HEK293 (cell line): ENCODE data around the gene KIF18A.
"Not testable (repeated sequence)": the region's sequence is repeated elsewhere in the genome, so short reads cannot be mapped to it uniquely, and the experiment has no call there.

Experiments used
- CTCF ChIA-PET: fragments of 350-600 bp; formaldehyde crosslinking; extraction: SDS; loops from one replicate; lab custom pipeline; 2021; ENCODE audit warnings: antibody characterized with exemption; lab: Yijun Ruan, JAX
- POLR2A ChIA-PET: fragments of 300-600 bp; formaldehyde crosslinking; extraction: SDS; loops from one replicate; lab custom pipeline; 2020; ENCODE audit warnings: antibody characterized with exemption, inconsistent platforms; lab: Yijun Ruan, JAX
- H3K27ac ChIP-seq: fragments of 200-500 bp; sonication (Bioruptor generic); 2 replicates; pipeline ENCODE4 v1.5.1; 2014; ENCODE audit warnings: low read depth, low read length, control low read depth, inconsistent platforms; ENCODE audit errors: extremely low read depth
- H3K36me3 ChIP-seq, 2 experiments: fragments of 200-500 bp in 1 of 2; sonication (Bioruptor generic) in 1 of 2; 1 replicate in 1 of 2; 2 replicates in 1 of 2; pipeline ENCODE4 v1.5.1; 2014 to 2017; ENCODE audit warnings: inconsistent platforms in 2 of 2, low read length in 2 of 2; ENCODE audit not compliant: control insufficient read depth in 2 of 2, insufficient read depth in 1 of 2
- H3K4me1 ChIP-seq: fragments of 200-500 bp; sonication (Bioruptor generic); 2 replicates; pipeline ENCODE4 v1.5.1; 2014; ENCODE audit warnings: mild to moderate bottlenecking, low read length, inconsistent platforms; ENCODE audit not compliant: control insufficient read depth, insufficient read depth
- H3K4me3 ChIP-seq: 2 replicates; pipeline ENCODE4 v1.5.1; 2011; ENCODE audit warnings: low read depth, mild to moderate bottlenecking, control low read depth, low read length, moderate library complexity
- H3K9me3 ChIP-seq: fragments of 200-500 bp; sonication (Bioruptor generic); 2 replicates; pipeline ENCODE4 v1.5.1; 2014; ENCODE audit warnings: low read depth, low read length, inconsistent platforms; ENCODE audit not compliant: control insufficient read depth, insufficient read depth
- GLIS1 ChIP-seq: fragments of 450-650 bp; formaldehyde crosslinking; IDR thresholded peaks from 2 replicates; pipeline ENCODE4 v1.5.1; 2016; ENCODE audit warnings: missing biosample characterization, missing genetic modification characterization
- KLF8 ChIP-seq: fragments of 450-650 bp; formaldehyde crosslinking; IDR thresholded peaks from 2 replicates; pipeline ENCODE4 v1.5.1; 2016; ENCODE audit warnings: missing biosample characterization, missing genetic modification characterization
- PRDM6 ChIP-seq: fragments of 450-650 bp; formaldehyde crosslinking; IDR thresholded peaks from 2 replicates; pipeline ENCODE4 v1.5.1; 2017; ENCODE audit warnings: missing biosample characterization, missing genetic modification characterization
- RBAK ChIP-seq: fragments of 450-650 bp; formaldehyde crosslinking; IDR thresholded peaks from 2 replicates; pipeline ENCODE4 v1.5.1; 2016; ENCODE audit warnings: missing biosample characterization, missing genetic modification characterization
- REPIN1 ChIP-seq: fragments of 450-650 bp; formaldehyde crosslinking; IDR thresholded peaks from 2 replicates; pipeline ENCODE4 v1.5.1; 2017; ENCODE audit warnings: missing biosample characterization, missing genetic modification characterization, low read depth
- SCRT2 ChIP-seq: fragments of 450-650 bp; formaldehyde crosslinking; IDR thresholded peaks from 2 replicates; pipeline ENCODE4 v1.5.1; 2016; ENCODE audit warnings: missing biosample characterization, missing genetic modification characterization
- SP7 ChIP-seq: fragments of 450-650 bp; formaldehyde crosslinking; IDR thresholded peaks from 2 replicates; pipeline ENCODE4 v1.5.1; 2016; ENCODE audit warnings: missing biosample characterization, missing genetic modification characterization
- ZBTB21 ChIP-seq: fragments of 450-650 bp; formaldehyde crosslinking; IDR thresholded peaks from 2 replicates; pipeline ENCODE4 v1.5.1; 2017; ENCODE audit warnings: missing biosample characterization, missing genetic modification characterization
- ZBTB48 ChIP-seq: fragments of 450-650 bp; formaldehyde crosslinking; IDR thresholded peaks from 2 replicates; pipeline ENCODE4 v1.5.1; 2016; ENCODE audit warnings: missing biosample characterization, missing genetic modification characterization
- ZNF16 ChIP-seq: fragments of 450-650 bp; formaldehyde crosslinking; IDR thresholded peaks from 2 replicates; pipeline ENCODE4 v1.5.1; 2016; ENCODE audit warnings: low read depth, missing biosample characterization, missing genetic modification characterization
- ZNF214 ChIP-seq: fragments of 450-650 bp; formaldehyde crosslinking; IDR thresholded peaks from 2 replicates; pipeline ENCODE4 v1.5.1; 2017; ENCODE audit warnings: missing biosample characterization, mild to moderate bottlenecking, missing genetic modification characterization, borderline replicate concordance
- ZNF280D ChIP-seq: fragments of 450-650 bp; formaldehyde crosslinking; IDR thresholded peaks from 2 replicates; pipeline ENCODE4 v1.5.1; 2016; ENCODE audit warnings: missing biosample characterization, missing genetic modification characterization
- ZNF37A ChIP-seq: fragments of 450-650 bp; IDR thresholded peaks from 2 replicates; pipeline ENCODE4 v1.5.1; 2018; ENCODE audit warnings: missing biosample characterization, missing genetic modification characterization
- ZNF398 ChIP-seq: fragments of 450-650 bp; formaldehyde crosslinking; IDR thresholded peaks from 2 replicates; pipeline ENCODE4 v1.5.1; 2017; ENCODE audit warnings: missing biosample characterization, missing genetic modification characterization
- ZNF473 ChIP-seq: fragments of 450-650 bp; formaldehyde crosslinking; IDR thresholded peaks from 2 replicates; pipeline ENCODE4 v1.5.1; 2017; ENCODE audit warnings: missing biosample characterization, missing genetic modification characterization
- ZNF48 ChIP-seq: fragments of 450-650 bp; formaldehyde crosslinking; IDR thresholded peaks from 2 replicates; pipeline ENCODE4 v1.5.1; 2016; ENCODE audit warnings: missing biosample characterization, missing genetic modification characterization
- ZNF529 ChIP-seq: fragments of 450-650 bp; formaldehyde crosslinking; IDR thresholded peaks from 2 replicates; pipeline ENCODE4 v1.5.1; 2017; ENCODE audit warnings: missing genetic modification characterization, missing biosample characterization; ENCODE audit not compliant: insufficient replicate concordance
- ZNF548 ChIP-seq: fragments of 450-650 bp; formaldehyde crosslinking; IDR thresholded peaks from 2 replicates; pipeline ENCODE4 v1.5.1; 2016; ENCODE audit warnings: missing biosample characterization, missing genetic modification characterization
- ZNF560 ChIP-seq: fragments of 450-650 bp; formaldehyde crosslinking; IDR thresholded peaks from 2 replicates; pipeline ENCODE4 v1.5.1; 2017; ENCODE audit warnings: missing biosample characterization, missing genetic modification characterization, borderline replicate concordance
- ZNF561 ChIP-seq: fragments of 450-650 bp; IDR thresholded peaks from 2 replicates; pipeline ENCODE4 v1.5.1; 2018; ENCODE audit warnings: missing biosample characterization, missing genetic modification characterization, borderline replicate concordance
- ZNF585B ChIP-seq: fragments of 450-650 bp; formaldehyde crosslinking; IDR thresholded peaks from 2 replicates; pipeline ENCODE4 v1.5.1; 2016; ENCODE audit warnings: missing biosample characterization, missing genetic modification characterization
- ZNF621 ChIP-seq: fragments of 450-650 bp; formaldehyde crosslinking; IDR thresholded peaks from 2 replicates; pipeline ENCODE4 v1.5.1; 2017; ENCODE audit warnings: missing biosample characterization, missing genetic modification characterization
- ZNF623 ChIP-seq: fragments of 450-650 bp; formaldehyde crosslinking; IDR thresholded peaks from 2 replicates; pipeline ENCODE4 v1.5.1; 2016; ENCODE audit warnings: missing biosample characterization, missing genetic modification characterization
- ZNF654 ChIP-seq: fragments of 450-650 bp; formaldehyde crosslinking; IDR thresholded peaks from 2 replicates; pipeline ENCODE4 v1.5.1; 2016; ENCODE audit warnings: low read depth, missing biosample characterization, missing genetic modification characterization
- ZSCAN18 ChIP-seq: fragments of 450-650 bp; formaldehyde crosslinking; IDR thresholded peaks from 2 replicates; pipeline ENCODE4 v1.5.1; 2016; ENCODE audit warnings: missing biosample characterization, missing genetic modification characterization
- ZSCAN30 ChIP-seq: fragments of 450-650 bp; IDR thresholded peaks from 2 replicates; pipeline ENCODE4 v1.5.1; 2018; ENCODE audit warnings: missing biosample characterization, mild to moderate bottlenecking, missing genetic modification characterization, moderate library complexity

The KIF18A gene

GRCh38 chr11:28104425-28104824, 3.5 kb downstream of the KIF18A start:
- no peak overlapping the region for H3K4me3 ChIP-seq
- no peaks in the 10 kb centered on the region for H3K4me1 ChIP-seq
- CTCF ChIA-PET = no interaction called here
- no peak for TF ChIP-seq ZNF16 (tag by site-specific recombination)
- TF ChIP-seq PRDM6 (tag by site-specific recombination) = peak; percentile 60
- peak; percentile 51 for TF ChIP-seq SP7 (tag by site-specific recombination)
- TF ChIP-seq SCRT2 (tag by site-specific recombination) = 0 out of 2 replicates have a peak, but pooled peaks have one; percentile 16
- no peak for TF ChIP-seq KLF8 (tag by site-specific recombination)
- TF ChIP-seq REPIN1 (tag by site-specific recombination) = no peak
- no peak overlapping the region for H3K27ac ChIP-seq
- POLR2A ChIA-PET = no interaction called here
- H3K9me3 ChIP-seq = no peaks in the 10 kb centered on the region
- H3K36me3 ChIP-seq = no peaks in the 10 kb centered on the region

- POLR2A ChIA-PET, H3K4me1 ChIP-seq, H3K4me3 ChIP-seq, H3K9me3 ChIP-seq, H3K27ac ChIP-seq, H3K36me3 ChIP-seq: not testable (repeated sequence)
- CTCF ChIA-PET = interaction anchor here (1.1 kb wide), 1 partner anchor 403 kb away, joined by 5 read pairs; no protein-coding TSS in a partner anchor
These were observed 5.7 kb downstream of the KIF18A start for GRCh38 chr11:28102300-28102699.

GRCh38 chr11:28100665-28101064, 7.3 kb downstream of the KIF18A start:
- no peak for TF ChIP-seq ZNF473 (tag by site-specific recombination)
- TF ChIP-seq ZNF37A = no peak
- TF ChIP-seq ZBTB48 (tag by site-specific recombination) = no peak
- TF ChIP-seq GLIS1 = no peak
- TF ChIP-seq ZNF621 (tag by site-specific recombination) = no peak
- TF ChIP-seq ZNF214 = no peak
- TF ChIP-seq ZSCAN30 (tag by site-specific recombination) = no peak
- TF ChIP-seq ZNF548 (tag by site-specific recombination) = no peak
- TF ChIP-seq RBAK (tag by site-specific recombination) = no peak
- no peak for TF ChIP-seq ZNF654
- TF ChIP-seq ZNF280D (tag by site-specific recombination) = no peak
- TF ChIP-seq ZNF560 (tag by site-specific recombination) = no peak
- TF ChIP-seq ZSCAN18 (tag by site-specific recombination) = no peak
- no peak for TF ChIP-seq ZNF623
- no peak for TF ChIP-seq ZNF585B (tag by site-specific recombination)
- TF ChIP-seq ZBTB21 (tag by site-specific recombination) = no peak
- no peak for TF ChIP-seq ZNF561 (tag by site-specific recombination)
- no peak for TF ChIP-seq ZNF529
- no peak for TF ChIP-seq ZNF48
- TF ChIP-seq ZNF398 (tag by site-specific recombination) = no peak
- TF ChIP-seq, all 188 proteins: peak for 0
- H3K9me3 ChIP-seq = no peaks in the 10 kb centered on the region
- H3K36me3 ChIP-seq = peaks cover 0 to 13% of the 10 kb centered on the region in 2 experiments; a peak in 2 of 3 replicates
- H3K27ac ChIP-seq = no peak overlapping the region
- POLR2A ChIA-PET = no interaction called here
- no peaks in the 10 kb centered on the region for H3K4me1 ChIP-seq
- H3K4me3 ChIP-seq = no peak overlapping the region
- CTCF ChIA-PET = no interaction called here
